ENCODE data around the gene RAD51. TPM values are rescaled to one million over a fixed set of nuclear protein-coding genes. Genes with fewer than 3 reads are reported as not detected.

RAD51 gene
- total RNA-seq, 1 experiment from 2014 or later = 30.3 TPM

DNA sequence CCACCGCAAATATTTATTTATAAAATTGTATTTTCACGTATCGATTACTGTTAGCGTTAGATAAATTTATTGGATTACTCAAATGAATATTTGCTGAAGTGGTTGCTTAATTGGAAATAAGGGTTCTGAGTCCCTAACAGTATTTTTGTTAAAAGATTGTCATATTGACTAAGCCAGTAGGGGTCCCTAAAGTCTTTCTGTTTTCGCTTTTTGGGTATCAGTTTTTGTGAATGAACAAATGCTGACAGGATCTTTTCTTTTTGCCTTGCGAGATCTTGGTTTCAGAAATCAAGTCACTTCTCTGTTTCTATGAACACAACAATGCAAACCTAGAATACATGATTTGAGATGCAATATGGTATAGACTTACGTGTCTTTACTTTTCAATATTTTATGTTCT lies 7.1 kb downstream of the RAD51 start:
- ChIA-PET POLR2A (no interaction called here), CTCF (no interaction called here)
- intact Hi-C loops (cut with micrococcal nuclease; ENCODE audit: unreplicated experiment) (no loop called here), in situ Hi-C loops (cut with HindIII; ENCODE audit: low pct_unique_long_range_greater_than_20kb, low sequenced_read_pairs) (no loop called here)
- no peaks in the 10 kb centered on the region for H3K27me3 ChIP-seq (ENCODE audit: control insufficient read depth, insufficient read depth, low read length)
- ATAC-seq (no peak), DNase-seq (ENCODE audit: low read depth, low spot score) (no peak)
- H3K4me3 ChIP-seq (ENCODE audit: low read depth in 2 of 2, low read length in 2 of 2) = no peak overlapping the region
- no TSS peak for BruUV-seq (replicated peaks)
- TF ChIP-seq, protein P1, sequence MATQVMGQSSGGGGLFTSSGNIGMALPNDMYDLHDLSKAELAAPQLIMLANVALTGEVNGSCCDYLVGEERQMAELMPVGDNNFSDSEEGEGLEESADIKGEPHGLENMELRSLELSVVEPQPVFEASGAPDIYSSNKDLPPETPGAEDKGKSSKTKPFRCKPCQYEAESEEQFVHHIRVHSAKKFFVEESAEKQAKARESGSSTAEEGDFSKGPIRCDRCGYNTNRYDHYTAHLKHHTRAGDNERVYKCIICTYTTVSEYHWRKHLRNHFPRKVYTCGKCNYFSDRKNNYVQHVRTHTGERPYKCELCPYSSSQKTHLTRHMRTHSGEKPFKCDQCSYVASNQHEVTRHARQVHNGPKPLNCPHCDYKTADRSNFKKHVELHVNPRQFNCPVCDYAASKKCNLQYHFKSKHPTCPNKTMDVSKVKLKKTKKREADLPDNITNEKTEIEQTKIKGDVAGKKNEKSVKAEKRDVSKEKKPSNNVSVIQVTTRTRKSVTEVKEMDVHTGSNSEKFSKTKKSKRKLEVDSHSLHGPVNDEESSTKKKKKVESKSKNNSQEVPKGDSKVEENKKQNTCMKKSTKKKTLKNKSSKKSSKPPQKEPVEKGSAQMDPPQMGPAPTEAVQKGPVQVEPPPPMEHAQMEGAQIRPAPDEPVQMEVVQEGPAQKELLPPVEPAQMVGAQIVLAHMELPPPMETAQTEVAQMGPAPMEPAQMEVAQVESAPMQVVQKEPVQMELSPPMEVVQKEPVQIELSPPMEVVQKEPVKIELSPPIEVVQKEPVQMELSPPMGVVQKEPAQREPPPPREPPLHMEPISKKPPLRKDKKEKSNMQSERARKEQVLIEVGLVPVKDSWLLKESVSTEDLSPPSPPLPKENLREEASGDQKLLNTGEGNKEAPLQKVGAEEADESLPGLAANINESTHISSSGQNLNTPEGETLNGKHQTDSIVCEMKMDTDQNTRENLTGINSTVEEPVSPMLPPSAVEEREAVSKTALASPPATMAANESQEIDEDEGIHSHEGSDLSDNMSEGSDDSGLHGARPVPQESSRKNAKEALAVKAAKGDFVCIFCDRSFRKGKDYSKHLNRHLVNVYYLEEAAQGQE (IDR thresholded peaks at IDR 0.05; ENCODE audit: insufficient read depth in 1 of 2, low read depth in 2 of 2, low read length in 1 of 2) = no peak
- TF ChIP-seq TCF7L2 (IDR thresholded peaks at IDR 0.05; ENCODE audit: low read depth, low read length) (no peak), POLR2AphosphoS5 (IDR thresholded peaks at IDR 0.05; ENCODE audit: low read depth, low read length) (no peak), SIN3A (IDR thresholded peaks at IDR 0.05; ENCODE audit: borderline replicate concordance, insufficient read depth, low read depth, low read length) (no peak)
- TF ChIP-seq, protein P2, sequence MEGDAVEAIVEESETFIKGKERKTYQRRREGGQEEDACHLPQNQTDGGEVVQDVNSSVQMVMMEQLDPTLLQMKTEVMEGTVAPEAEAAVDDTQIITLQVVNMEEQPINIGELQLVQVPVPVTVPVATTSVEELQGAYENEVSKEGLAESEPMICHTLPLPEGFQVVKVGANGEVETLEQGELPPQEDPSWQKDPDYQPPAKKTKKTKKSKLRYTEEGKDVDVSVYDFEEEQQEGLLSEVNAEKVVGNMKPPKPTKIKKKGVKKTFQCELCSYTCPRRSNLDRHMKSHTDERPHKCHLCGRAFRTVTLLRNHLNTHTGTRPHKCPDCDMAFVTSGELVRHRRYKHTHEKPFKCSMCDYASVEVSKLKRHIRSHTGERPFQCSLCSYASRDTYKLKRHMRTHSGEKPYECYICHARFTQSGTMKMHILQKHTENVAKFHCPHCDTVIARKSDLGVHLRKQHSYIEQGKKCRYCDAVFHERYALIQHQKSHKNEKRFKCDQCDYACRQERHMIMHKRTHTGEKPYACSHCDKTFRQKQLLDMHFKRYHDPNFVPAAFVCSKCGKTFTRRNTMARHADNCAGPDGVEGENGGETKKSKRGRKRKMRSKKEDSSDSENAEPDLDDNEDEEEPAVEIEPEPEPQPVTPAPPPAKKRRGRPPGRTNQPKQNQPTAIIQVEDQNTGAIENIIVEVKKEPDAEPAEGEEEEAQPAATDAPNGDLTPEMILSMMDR (IDR thresholded peaks at IDR 0.05) = no peak
- H3K9me3 ChIP-seq (ENCODE audit: control insufficient read depth, insufficient read depth, low read depth, low read length) = no peaks in the 10 kb centered on the region
- no peak overlapping the region for H3K27ac ChIP-seq (ENCODE audit: low read length)
- 0 out of 2 replicates have a peak, but pooled peaks cover 3% of the 10 kb centered on the region for H3K36me3 ChIP-seq (ENCODE audit: control insufficient read depth, insufficient read depth, low read length)
- H3K4me1 ChIP-seq (ENCODE audit: control insufficient read depth, insufficient read depth, low read length) = no peaks in the 10 kb centered on the region

DNA sequence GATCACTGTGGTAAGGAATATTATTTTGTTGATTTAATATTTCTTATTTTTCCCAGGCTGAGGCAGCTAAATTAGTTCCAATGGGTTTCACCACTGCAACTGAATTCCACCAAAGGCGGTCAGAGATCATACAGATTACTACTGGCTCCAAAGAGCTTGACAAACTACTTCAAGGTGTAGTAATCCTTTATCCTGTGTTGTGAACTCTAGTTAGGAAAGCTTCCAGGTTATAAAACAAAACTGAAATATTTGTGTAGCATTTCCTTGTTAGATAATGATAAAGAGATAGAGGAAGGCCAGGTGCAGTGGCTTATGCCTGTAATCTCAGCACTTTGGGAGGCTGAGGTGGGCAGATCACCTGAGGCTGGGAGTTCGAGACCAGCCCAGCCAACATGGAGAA lies 11.1 kb downstream of the RAD51 start:
- POLR2A ChIA-PET = no interaction called here
- DNase-seq (ENCODE audit: low read depth, low spot score) (no peak), ATAC-seq (no peak)
- intact Hi-C loops (cut with micrococcal nuclease; ENCODE audit: unreplicated experiment) (no loop called here), in situ Hi-C loops (cut with HindIII; ENCODE audit: low pct_unique_long_range_greater_than_20kb, low sequenced_read_pairs) (no loop called here)
- 0 out of 2 replicates have a peak, but pooled peaks cover 8% of the 10 kb centered on the region for H3K36me3 ChIP-seq (ENCODE audit: control insufficient read depth, insufficient read depth, low read length)
- H3K27ac ChIP-seq (ENCODE audit: low read length) = no peak overlapping the region
- no peak overlapping the region for H3K4me3 ChIP-seq (ENCODE audit: low read depth in 2 of 2, low read length in 2 of 2)
- H3K4me1 ChIP-seq (ENCODE audit: control insufficient read depth, insufficient read depth, low read length) = no peaks in the 10 kb centered on the region
- TF ChIP-seq TCF7L2 (IDR thresholded peaks at IDR 0.05; ENCODE audit: low read depth, low read length) (no peak), SIN3A (IDR thresholded peaks at IDR 0.05; ENCODE audit: borderline replicate concordance, insufficient read depth, low read depth, low read length) (no peak), POLR2AphosphoS5 (IDR thresholded peaks at IDR 0.05; ENCODE audit: low read depth, low read length) (no peak)
- TF ChIP-seq, protein P2 (IDR thresholded peaks at IDR 0.05) = no peak
- TF ChIP-seq, protein P1 (IDR thresholded peaks at IDR 0.05; ENCODE audit: insufficient read depth in 1 of 2, low read depth in 2 of 2, low read length in 1 of 2) = no peak
- no peaks in the 10 kb centered on the region for H3K9me3 ChIP-seq (ENCODE audit: control insufficient read depth, insufficient read depth, low read depth, low read length)
- H3K27me3 ChIP-seq (ENCODE audit: control insufficient read depth, insufficient read depth, low read length) = no peaks in the 10 kb centered on the region
- CTCF ChIA-PET = no interaction called here
- BruUV-seq (replicated peaks) = no TSS peak
